ENCODE data around the gene SHROOM3. TPM values are rescaled to one million over a fixed set of nuclear protein-coding genes. Genes with fewer than 3 reads are reported as not detected.
A peak's percentile ranks its signal among the peaks of the same experiment; 100 is the strongest.

SHROOM3 gene
- polyA plus RNA-seq, 1 donor: 28.6 TPM

DNA sequence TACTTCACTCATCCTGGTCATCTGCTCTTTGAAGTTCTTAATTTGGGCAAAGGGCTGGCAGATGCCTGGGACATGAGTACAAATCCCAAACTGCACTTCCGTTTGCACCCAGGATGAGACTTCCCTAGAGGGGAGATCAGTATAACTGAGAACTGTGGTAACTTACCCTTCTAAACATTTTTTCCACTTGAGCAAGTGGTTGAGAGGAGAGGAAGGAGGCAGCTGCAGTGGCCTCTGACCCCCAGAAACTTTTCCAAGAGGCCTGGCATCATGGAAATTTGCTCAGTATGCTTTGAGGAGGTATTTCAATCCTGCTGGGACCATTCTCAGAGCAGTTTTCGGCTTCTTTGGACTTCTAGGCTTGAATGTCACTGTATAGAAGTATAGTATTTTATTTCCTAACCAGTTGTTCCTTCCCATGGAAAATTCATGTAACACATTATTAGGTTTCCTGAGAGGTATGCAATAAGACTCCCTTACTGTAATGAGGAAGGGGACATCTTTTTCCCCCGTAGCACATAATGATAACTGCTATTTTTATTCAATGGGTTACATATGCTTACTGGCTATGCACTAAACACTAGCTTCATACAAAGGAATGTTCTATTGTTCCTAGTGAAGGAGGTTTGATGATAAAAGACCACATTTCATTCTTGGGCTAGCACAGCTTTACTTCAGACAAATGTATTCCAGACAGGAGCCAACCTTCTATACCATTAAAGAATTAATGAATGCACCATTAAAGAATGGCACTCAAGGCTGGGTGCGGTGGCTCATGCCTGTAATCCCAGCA, 129.3 kb downstream of the SHROOM3 start:
- no peak for DNase-seq

DNA sequence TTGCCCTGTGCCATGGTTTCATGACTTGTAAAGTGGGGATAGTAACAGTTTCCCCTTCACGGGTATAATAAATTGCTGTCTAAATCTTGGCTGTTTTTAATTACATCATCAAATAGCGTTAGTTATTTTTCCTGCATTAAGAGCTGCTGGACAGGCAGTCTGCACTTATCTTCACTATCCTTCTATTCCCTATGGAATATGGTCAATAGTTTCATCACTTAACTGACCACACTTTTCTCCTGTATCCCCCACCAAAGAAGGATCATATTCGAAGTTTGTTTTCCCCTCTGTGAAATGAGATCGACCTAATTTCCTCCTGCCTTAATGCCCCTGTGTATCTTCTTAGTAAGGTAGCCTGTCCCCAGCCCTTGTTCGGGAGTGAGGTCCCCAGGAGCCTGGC, 133.2 kb downstream of the SHROOM3 start:
- DNase-seq: no peak

DNA sequence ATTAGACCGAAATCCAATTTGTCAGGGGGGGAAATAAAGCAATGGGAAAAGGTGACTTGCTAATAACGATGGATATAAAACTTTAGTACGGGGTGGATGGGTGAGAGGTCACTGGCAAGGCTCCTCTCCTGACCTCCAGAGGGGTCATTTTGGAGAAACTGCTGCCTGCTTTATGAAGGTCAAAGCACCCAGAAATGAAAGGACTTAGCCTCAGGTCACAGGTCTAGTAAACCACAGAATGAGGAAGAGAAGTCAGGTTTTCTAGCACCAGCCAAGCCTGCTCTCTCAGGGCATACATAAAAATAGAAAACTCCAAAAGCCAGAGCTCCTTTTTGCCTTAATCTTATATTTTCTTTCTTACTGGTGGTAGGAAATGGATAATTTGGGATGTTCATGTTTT, 134.2 kb downstream of the SHROOM3 start:
- no peak for DNase-seq

DNA sequence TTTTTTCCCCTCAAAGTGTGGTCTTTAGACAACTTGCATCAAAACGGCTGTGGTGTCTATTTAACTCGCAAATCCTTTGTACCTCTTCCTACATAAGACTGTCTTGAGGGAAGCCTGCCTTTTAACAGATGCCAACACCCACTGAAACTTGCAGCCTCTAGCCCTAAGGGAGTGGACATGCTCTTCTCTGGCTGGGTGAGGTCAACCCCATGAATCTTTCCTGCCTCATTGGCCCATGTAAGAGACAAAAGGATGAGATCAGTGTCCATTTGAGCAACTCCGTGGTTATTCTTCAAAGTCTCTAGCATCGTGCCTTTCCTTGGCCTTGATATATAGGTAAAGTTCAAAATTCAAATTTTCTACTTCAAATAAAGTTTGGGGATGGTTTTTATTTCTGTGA, 134.7 kb downstream of the SHROOM3 start:
- DNase-seq: no peak

DNA sequence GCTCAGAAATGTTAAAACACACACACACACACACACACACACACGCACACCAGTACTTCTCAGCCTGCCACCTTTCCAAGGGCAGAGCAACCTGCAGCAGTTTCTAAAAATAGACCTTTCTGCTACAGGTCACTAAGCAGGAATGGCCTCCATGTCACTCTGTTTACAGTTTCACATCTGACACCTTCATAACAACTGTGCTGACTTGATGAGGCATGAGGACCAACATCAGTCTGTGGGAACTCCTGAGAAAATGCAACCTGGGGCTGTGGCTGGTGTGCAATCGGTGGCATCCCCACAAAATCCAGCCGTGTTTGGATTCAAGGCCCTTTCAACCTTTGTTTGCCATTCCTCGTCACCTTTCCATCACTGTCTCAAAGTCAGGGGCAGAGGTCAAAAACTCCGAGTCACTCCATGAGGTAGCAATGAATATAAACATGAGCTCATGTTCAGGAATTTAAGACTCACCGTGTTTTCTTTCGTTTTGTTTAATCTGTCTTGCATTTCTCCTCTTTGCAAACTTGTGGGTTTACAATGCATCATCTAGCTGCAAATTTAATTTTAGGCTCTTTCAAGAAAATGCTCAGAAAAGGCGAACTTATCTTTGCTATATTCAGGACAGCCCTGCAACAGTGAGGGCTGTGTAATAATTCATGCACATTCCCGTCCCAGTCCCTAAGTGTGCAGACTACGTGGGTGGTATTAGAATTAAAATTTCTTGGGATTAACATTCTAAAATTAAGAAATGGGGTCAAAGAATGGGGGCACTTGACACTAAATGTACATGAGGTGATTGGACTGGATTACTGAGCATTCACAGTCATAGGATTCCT, 135.3 kb downstream of the SHROOM3 start:
- no peak for DNase-seq

DNA sequence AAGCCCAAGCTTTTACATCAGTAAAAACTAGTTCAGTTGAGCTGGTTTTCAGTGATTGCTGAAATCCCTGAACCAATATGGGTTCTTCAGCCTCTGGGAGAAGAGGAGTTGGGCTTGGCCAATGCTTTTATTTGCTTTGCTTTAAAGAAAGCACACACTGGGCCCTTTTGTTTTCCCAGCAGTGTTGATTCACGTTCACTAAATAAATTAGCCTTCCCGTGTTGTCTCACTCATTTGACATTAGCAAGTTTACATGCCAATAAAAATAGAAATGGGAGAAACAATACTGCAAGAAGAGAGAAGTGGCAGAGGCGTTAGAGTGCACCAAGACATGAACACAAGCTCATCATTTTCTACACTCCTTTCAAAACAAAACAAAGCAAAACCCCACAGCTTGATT, 136.2 kb downstream of the SHROOM3 start:
- DNase-seq: no peak

DNA sequence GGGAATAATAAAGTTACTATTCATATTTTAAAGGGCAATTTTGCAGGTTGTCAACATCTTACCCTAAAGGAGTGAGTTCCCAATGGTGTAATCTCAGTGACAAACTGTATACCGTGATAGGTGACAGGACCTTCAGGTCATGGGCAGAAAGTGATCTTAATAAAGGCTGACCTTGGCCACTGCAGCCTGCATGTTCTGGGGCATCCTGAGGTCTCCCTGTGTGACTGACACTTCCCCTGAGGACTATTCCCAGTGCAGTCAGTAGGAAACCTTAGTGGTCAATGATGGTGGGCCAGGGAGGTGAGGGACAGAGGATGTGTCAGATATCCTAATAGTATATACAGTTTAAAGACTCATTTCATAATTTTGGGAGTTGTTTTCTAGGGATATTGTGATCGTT, 137.2 kb downstream of the SHROOM3 start:
- no peak for DNase-seq

DNA sequence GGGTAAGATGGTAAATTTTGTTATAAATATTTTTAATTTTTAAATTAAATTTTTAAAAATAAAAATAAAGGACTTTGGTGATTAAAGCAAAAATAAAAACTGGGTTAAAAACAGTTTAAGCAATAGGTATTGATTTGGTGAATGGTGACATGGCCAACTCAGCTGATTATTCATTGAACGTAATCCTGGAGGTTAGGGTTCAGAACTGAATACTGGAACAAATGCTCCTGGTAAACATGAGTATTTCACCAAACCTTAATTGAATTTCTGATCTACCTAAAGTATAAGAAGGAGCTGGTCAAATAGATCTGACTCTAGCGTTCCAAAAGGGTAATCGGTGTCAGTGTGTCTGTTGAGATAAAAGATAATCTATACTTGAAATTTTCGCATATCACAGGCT, 141.8 kb downstream of the SHROOM3 start:
- no peak for DNase-seq

DNA sequence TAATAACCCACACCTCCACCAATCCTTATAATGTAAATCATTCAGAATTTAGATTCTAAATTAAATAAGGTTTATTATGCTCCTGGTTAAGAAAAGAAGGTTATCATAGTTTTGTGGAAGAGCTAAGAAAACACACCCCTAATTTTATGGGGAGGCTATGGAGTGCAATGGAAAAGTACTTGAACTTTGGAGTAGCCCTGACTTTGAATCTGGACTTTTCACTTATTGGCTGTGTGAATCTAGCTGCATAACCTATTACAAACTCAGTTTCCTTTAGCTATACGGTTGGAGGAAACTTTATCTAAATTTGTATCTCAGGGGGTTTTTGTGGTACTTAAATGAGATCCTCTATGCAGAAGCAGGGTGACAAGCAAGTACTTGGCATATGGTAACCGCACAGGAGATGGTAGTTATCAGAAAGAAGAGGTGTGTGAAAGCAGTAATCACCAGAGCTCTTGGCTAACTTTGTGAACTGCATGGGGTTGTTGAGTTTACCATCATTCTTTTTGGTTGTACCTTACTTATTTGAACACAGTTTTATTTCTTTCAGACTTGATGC, 143.1 kb downstream of the SHROOM3 start:
- DNase-seq: no peak

DNA sequence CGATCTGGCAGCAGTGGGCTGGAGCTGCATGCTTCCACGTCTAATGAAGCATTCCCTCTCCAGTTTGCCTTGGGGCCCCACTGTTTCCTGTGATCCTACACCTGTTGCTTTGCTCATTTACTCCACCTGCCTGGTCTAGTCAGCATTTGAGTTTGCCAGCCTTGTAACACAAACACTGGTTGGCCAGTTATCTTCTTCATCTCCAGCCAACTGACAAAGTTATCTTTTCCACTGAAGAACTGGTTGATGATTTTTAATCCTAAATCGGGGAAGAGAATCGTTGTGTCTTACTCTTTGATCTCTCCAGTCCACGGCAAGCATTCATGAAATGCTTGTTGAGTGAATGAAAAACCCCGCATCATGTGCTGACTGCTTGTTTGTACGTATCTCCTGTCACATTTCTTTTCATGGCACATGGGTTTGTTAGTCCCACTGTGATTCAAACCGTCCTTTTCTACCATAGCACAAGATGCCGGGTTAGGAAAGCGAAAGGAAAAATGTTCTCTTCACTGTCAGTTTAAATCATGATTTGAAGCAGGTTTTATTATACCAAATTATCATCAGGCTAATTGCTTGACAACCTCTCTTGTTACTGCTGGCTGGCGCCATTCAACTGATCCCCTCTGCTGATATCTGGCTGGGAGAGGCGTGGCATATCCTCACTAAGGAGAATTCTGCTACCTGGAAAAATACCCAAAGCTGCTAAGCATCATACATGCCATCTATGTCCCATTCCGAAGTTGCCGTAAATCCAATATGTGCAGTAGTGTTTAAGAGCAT, 144.8 kb downstream of the SHROOM3 start:
- DNase-seq: no peak

DNA sequence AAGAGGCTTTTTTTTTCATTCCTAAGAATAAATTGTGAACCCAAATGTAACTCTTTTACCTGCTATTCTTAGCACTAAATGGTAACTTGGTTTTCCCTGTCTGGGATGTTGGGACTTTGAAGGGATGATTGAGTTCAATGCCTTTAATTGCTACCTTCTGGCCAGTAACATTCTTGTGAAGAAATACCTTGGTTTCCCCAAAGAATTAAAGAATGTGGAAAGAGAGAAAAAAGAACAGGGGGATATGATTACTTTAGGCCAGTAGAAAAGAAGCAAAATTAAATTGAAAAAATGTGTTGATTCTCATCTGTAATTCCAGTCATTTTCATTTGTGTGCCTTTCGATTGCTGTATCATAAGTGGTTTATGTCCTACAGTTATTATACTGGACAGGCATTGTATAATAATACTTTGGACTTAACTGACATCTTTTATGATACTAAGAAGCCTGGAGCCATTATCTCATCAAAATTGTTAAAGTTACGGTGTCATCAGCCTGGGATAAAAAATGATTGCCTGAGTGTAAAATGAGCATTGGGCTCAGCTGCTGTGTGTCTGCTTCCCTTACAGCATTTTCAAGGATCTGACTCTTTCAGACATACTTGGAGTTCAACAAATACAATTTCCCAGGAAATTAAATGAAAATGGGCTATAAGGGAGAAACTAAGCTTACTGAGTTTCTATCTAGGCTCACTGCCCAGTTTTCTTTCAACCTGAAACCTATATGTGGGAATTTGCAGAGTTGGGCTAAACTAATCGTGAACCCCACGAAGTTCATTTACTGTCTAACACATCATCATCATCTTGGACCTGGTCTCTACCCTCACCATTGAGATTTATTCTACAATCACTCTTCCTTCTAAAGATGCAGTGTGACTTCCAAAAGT, 146.3 kb downstream of the SHROOM3 start:
- no peak for DNase-seq

DNA sequence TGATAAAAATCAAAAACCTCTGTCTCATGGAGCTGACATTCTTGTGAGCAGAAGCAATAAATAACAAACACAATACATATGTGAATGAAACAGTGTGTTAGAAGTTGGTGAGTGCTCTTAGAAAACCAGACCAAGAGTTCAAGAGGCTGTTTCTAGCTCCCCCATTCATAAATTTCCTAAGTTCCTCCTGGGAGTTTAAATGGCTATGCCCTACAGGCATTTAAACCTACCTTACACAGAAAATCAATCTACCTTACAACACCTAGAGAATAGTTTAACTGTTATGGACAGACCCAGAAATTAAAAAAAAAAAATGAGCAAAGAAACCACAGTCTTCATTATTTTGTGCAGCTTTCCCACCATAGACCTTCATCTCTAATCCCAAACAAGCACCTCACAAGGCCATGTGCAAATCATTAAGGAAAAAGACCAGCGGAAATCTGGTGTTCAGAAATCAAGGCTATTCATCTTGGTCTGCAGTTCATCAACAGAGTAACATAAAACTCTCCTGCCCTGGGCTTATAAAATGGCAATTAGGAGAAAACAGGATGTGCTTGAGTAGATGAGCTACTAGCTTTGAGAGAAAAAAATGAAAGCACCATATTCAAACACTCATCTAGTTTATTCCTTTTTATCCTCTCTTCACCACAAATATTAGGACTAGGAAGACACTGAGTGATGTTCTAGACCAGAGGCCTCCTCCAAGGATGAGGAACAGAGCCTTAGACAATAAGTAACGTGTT, 147.2 kb downstream of the SHROOM3 start:
- DNase-seq: no peak

DNA sequence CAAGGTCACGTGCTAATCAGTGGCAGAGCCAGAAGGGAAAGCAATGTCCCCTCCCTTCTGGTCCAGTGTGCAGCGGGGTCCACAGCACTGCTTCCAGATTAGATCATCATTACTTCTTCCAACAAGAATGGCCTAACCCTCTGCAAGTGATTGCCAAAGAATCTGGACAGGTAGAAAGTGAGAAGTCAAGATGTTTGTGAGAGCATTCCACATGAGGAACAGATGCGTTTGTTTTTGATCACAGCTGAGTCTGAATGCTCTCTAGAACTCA, 147.7 kb downstream of the SHROOM3 start:
- DNase-seq: no peak

DNA sequence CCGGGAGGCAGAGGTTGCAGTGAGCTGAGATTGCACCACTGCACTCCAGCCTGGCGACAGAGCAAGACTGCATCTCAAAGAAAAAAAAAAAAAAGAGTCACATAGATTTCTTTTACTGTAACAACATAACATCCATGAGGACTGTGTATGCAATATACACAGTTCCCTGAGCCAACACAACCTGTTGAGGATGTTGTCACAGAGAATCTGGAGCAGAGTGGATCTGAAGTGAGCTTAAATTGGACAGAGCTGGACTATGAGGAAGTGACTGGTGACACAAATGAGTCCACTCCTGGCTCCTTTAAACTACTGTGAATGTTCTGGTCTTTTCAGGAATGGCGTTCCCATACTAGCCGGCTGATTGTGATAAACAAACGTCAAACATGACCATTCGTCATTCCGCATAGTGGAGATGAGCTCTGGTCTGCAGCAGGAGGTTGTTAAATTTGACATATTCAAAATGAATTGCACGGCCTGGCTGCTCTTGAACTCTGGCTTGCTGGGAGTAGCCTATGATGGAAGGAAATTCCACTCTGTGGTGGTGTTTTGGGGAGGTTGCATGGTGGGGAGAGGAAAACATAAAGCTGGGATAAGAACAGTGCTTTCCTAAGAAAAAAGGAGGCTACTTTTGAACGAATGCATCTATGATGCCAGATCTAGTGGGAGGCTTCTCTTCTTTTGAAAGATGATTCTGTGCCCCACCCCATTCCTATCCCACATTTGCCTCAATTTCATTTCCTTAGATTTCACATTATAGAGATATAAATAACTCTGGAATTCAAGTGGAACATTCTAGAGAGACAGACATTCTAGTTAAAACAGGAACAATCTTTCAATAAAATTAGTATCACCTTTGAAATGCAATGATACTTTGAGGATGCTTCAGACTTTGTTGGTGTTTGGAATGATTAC, 149.5 kb downstream of the SHROOM3 start:
- no peak for DNase-seq

DNA sequence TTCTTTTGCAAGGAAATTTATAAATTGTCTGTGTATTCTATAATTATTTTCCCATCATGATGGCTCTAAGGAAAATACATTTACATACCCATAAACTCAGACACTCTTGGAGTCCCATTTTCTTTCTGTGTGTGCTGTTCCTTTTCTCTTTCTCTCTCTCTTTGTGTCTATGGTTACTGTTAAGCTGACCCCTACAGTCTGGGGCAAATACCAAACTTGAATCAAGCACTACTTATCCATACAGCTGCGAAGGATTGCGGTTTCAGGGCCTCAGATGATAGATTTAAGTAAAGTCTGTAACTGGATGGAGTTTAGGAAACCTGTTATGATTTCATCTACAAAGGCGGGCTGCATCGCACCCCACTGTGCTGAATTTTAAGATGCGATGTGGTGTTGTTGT, 150.2 kb downstream of the SHROOM3 start:
- no peak for DNase-seq

DNA sequence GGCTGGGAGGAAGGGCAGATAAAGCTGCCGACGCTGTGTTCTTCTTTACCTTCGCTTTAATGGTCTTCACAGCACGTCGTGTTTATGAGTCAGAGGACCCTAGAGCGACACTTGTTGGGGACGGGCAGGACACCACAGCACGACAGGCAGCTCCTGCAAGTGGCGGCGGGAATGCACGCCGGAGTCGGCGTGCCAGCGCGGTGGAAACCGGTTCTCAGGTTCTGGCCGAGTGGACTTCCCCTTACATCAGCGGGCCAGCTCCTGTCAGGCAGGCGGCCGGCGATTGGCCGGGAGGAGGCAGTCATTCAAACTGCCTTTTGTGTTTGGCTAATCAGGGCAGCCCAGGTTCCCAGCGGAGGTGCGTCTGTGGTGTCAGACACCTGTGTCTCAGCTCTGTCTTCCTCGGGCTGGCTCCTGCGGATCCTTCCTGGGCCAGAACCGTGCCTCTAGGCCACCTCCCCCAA, 150.9 kb downstream of the SHROOM3 start:
- peak; percentile 87 for DNase-seq

DNA sequence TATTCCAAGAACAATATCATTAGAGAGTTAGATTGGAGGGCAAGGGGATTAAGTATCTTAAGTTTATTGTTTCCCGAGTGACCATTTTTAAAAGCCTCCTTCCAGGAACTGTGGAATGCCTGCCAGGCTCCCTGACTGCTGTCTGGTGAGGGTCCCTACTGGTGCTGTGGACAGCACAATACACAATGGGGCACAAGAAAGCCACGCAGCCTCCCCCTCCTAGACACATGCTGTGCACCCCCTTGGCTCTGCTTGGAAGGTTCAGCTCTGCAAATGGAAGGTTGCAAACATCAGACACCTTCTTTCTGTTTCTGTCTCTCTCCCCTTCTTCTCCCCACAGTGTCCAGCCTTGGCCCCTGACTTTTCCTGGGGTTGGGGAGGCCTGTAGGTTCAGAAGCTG, 153.2 kb downstream of the SHROOM3 start:
- no peak for DNase-seq

DNA sequence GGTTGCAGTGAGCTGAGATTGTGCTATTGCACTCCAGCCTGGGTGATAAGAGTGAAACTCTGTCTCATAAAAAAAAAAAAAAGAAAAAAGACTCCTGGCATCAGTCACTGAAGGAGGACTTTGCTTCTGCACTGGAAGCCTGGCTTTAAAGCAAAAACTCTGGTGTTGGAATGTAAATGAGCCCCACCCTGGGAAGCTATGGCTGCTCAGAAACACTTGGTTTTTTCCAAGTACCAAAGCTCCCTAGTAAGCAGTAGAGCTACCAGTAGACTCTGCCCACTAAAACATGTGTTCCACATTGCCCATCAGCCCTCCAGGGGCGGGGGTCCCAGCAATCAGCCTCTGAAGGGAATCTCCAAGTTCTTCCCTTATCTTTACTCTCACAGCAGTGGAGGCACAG, 154.4 kb downstream of the SHROOM3 start:
- no peak for DNase-seq
